Mammary epithelial cell (primary cell): Measurements from ENCODE around the gene METTL17.

Experiments
- EZH2 ChIP-seq: IDR thresholded peaks from 2 replicates; pipeline ENCODE4 v1.6.1; 2012; ENCODE audit warnings: low read length, inconsistent platforms, borderline replicate concordance
- TF ChIP-seq, protein P1 (sequence below), 2 donors: IDR thresholded peaks in 1 of 2; conservative IDR thresholded peaks in 1 of 2; 2 replicates each; pipeline ENCODE4 v1.5.1; 2011 to 2012; ENCODE audit warnings: inconsistent platforms in 2 of 2, low read length in 2 of 2, mild to moderate bottlenecking in 2 of 2, control low read depth in 1 of 2, low read depth in 1 of 2; ENCODE audit not compliant: insufficient read depth in 1 of 2; ENCODE audit errors: extremely low read depth in 1 of 2

- no peak for TF ChIP-seq EZH2
- TF ChIP-seq, protein P1, sequence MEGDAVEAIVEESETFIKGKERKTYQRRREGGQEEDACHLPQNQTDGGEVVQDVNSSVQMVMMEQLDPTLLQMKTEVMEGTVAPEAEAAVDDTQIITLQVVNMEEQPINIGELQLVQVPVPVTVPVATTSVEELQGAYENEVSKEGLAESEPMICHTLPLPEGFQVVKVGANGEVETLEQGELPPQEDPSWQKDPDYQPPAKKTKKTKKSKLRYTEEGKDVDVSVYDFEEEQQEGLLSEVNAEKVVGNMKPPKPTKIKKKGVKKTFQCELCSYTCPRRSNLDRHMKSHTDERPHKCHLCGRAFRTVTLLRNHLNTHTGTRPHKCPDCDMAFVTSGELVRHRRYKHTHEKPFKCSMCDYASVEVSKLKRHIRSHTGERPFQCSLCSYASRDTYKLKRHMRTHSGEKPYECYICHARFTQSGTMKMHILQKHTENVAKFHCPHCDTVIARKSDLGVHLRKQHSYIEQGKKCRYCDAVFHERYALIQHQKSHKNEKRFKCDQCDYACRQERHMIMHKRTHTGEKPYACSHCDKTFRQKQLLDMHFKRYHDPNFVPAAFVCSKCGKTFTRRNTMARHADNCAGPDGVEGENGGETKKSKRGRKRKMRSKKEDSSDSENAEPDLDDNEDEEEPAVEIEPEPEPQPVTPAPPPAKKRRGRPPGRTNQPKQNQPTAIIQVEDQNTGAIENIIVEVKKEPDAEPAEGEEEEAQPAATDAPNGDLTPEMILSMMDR (conservative IDR thresholded peaks at IDR 0.05 in 1 of 2, IDR thresholded peaks at IDR 0.05 in 1 of 2; ENCODE audit: extremely low read depth in 1 of 2, insufficient read depth in 1 of 2, low read depth in 1 of 2, low read length in 2 of 2): no peak
Measured at GRCh38 chr14:20978687-20979086, 11.1 kb upstream of the METTL17 start.
